WERI-Rb-1 (cell line): ENCODE data around the gene STXBP2.

Experiments
- DNase-seq: peaks from one replicate; pipeline ENCODE4 v3.0.0-alpha.2; 2020
- H3K27ac ChIP-seq: fragments of 250-450 bp; sonication (Bioruptor Pico); 2 replicates; pipeline ENCODE4 v1.5.1; 2020; ENCODE audit warnings: mild to moderate bottlenecking, moderate library complexity
- H3K27me3 ChIP-seq: fragments of 250-450 bp; sonication (Bioruptor Pico); 2 replicates; pipeline ENCODE4 v1.5.1; 2021; ENCODE audit warnings: mild to moderate bottlenecking, low read depth, moderate library complexity; ENCODE audit not compliant: insufficient read depth, severe bottlenecking
- H3K36me3 ChIP-seq: fragments of 250-450 bp; sonication (Bioruptor Pico); 2 replicates; pipeline ENCODE4 v1.5.1; 2020; ENCODE audit warnings: mild to moderate bottlenecking, moderate library complexity
- H3K4me3 ChIP-seq: 2 replicates; pipeline ENCODE4 v1.5.1; 2011; ENCODE audit warnings: low read depth, mild to moderate bottlenecking, control low read depth, low read length
- H3K9me3 ChIP-seq: fragments of 250-450 bp; sonication (Bioruptor Pico); 2 replicates; pipeline ENCODE4 v1.5.1; 2021; ENCODE audit warnings: mild to moderate bottlenecking, moderate library complexity; ENCODE audit not compliant: severe bottlenecking
- TF ChIP-seq, protein P1 (sequence below): IDR thresholded peaks from 2 replicates; pipeline ENCODE4 v1.5.1; 2011; ENCODE audit warnings: low read depth, mild to moderate bottlenecking, control low read depth, inconsistent platforms, low read length

The STXBP2 gene

DNA sequence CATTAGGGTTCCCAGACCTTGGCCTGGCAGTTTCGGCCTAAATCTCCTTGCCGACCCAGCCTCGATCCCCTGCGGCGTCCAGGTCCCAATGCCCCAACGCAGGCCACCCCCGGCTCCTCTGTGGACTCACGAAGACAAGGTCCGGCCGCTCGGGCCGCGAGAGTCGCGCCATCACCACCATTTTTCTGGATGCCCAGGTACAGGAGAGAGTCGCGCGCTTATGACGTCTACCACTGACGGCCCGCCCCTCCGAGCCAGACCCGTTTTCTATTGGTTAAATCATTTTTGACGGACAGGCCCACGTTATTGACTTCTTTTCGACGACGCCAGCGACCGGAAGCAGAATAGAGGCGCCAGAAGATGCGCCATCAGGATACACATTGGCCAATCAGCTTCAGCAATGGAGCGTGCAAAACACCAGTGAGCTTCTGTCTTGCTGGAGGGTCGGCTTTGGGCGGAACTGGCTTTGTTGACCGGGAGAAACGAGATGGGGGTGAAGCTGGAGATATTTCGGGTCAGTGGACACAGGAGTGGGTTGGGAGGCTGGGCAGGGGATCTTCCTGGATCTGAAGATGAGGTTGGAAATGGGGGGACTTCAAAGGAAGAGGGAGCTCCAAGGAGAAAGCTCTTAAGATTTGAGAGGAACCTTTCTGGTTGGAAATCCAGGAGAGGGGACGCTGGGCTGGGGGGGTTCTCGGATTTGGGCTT lies 7.4 kb upstream of the STXBP2 start, which contains the start of the genes PET100 and XAB2:
Gene PET100, plus strand, starts transcription at position 447 of the 708 bp plus-strand sequence. Its CDS starts 41 bp downstream, at position 488.
Gene XAB2, minus strand, starts transcription at position 199 of the 708 bp plus-strand sequence. Its CDS starts 18 bp downstream, at position 181.
- Histone ChIP-seq H3K4me3 (peak within 1 kb of the TSS; percentile 92), H3K36me3 (peaks cover 33% of the 10 kb centered on the region), H3K27ac (peak within 1 kb of the TSS; percentile 93), H3K9me3 (no peaks in the 10 kb centered on the region), H3K27me3 (no peaks in the 10 kb centered on the region)
- peak; percentile 96 for DNase-seq
- TF ChIP-seq, protein P1, sequence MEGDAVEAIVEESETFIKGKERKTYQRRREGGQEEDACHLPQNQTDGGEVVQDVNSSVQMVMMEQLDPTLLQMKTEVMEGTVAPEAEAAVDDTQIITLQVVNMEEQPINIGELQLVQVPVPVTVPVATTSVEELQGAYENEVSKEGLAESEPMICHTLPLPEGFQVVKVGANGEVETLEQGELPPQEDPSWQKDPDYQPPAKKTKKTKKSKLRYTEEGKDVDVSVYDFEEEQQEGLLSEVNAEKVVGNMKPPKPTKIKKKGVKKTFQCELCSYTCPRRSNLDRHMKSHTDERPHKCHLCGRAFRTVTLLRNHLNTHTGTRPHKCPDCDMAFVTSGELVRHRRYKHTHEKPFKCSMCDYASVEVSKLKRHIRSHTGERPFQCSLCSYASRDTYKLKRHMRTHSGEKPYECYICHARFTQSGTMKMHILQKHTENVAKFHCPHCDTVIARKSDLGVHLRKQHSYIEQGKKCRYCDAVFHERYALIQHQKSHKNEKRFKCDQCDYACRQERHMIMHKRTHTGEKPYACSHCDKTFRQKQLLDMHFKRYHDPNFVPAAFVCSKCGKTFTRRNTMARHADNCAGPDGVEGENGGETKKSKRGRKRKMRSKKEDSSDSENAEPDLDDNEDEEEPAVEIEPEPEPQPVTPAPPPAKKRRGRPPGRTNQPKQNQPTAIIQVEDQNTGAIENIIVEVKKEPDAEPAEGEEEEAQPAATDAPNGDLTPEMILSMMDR: no peak

DNA sequence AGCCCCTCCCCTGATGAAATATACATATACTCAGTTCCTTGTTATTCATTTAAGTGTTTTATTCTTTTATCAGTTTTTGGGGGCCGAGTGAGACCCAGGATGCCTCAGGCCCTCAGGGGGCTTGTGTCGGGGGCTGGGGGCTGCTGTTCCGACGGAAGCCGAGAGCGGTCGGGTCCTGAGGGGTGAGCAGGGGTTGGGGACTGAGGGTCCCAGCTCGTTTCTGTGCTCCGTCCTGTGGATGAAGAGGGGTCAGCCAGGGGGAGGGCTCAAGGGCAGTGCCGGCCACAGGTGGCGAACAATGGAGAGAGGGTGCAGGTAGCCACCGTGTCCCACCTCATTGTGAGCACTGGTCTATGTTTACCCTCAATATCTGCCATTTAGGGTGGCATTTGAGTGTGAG lies 5.3 kb upstream of the STXBP2 start:
- H3K36me3 ChIP-seq: peaks cover 22% of the 10 kb centered on the region

DNA sequence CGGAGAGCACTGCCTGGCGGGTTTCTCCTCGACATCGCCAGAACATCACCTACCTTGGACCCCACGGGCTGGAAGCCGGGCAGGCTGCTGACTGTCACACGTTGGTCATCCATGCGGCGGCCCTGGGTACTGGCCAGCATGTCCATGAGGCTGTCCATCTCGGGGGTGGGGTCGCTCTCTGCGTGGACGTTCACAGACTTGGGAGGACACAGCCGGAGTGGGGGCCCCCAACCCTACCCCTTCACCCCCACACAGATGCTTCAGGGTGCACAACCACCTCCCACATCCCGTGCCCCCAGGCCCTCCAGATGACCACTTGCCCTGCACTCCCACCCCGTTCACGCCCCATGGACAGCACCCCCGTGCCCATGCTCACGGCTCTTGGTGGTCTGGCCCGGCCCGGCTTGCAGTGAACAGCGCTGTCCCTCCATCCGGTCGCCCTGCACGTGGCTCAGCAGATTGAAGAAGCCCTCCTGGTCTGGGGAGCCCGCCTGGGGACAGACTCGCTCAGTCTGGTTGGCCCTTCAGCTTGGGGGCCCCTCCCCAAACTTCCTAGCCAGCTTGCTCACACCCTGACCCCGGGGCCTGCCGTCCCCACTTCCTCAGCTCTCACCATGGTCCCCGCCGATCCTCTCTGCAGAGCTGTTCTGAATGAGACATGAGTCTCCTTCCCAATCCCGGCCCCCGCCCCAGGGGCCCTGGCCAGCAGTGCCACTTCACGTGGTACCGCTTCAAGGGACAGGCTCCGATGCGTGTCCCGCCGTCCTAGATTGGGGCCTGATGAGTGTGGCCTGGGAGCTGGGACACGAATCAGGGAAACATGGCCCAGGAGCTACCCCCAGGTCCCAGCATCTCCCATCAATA lies 4.3 kb upstream of the STXBP2 start:
- no peaks in the 10 kb centered on the region for H3K27me3 ChIP-seq
- TF ChIP-seq, protein P1: no peak
- H3K9me3 ChIP-seq: no peaks in the 10 kb centered on the region
- no peak overlapping the region for H3K27ac ChIP-seq
- no peak for DNase-seq
- H3K36me3 ChIP-seq: peaks cover 16% of the 10 kb centered on the region
- H3K4me3 ChIP-seq: no peak overlapping the region

More for the DNA sequence above, 5.3 kb upstream of the STXBP2 start:
- no peaks in the 10 kb centered on the region for H3K27me3 ChIP-seq
- no peaks in the 10 kb centered on the region for H3K9me3 ChIP-seq
- no peak overlapping the region for H3K27ac ChIP-seq
- no peak overlapping the region for H3K4me3 ChIP-seq
- TF ChIP-seq, protein P1: no peak
- DNase-seq: no peak

DNA sequence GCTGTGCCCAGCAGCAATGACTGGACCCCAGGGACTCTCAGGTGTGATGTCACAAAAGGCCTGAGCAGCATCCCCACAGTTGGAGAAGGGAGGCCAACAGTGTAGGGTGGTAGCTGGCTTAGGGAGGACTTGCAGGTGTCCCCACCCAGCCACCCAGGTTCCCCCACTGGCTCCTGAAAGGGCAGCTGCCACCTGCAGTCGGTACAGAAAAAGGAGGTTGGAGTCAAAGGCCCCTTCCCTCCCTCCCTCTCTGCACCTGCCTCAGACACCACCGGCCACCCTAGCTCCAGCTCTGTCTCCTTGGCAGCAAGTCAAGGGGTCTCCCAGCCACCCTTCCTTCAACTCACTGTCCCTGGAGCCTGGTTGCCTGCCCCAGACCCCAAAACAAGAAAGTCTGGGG lies 3.2 kb upstream of the STXBP2 start, which contains the start of gene PCP2:
Gene PCP2, minus strand, starts transcription at position 22 of the 400 bp plus-strand sequence. CDS start 262 bp downstream, outside the sequence.
- TF ChIP-seq, protein P1: no peak
- no peaks in the 10 kb centered on the region for H3K27me3 ChIP-seq
- no peak for DNase-seq
- no peak within 1 kb of the TSS; the same call in 1 of the 2 replicates for H3K27ac ChIP-seq
- H3K36me3 ChIP-seq: peaks cover 16% of the 10 kb centered on the region
- no peaks in the 10 kb centered on the region for H3K9me3 ChIP-seq
- H3K4me3 ChIP-seq: no peak within 1 kb of the TSS

DNA sequence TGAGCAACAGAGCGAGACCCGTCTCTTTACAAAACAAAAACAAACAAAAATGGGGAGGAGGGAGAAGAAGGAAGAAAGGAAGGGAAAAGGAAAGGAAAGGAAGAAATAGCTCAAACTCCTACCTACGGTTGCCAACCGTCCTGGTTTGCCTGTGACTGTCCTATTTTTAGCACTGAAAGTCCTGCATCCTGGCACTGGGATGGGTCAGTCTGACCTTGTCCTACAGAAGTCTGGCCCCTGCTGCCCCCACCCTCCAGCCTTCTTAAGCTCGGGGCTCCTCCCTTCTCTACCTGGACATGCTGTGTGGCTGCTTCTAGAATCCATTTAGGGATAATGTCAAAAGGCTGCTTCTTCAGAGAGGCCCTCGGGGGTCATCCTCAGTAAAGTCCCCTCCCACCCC lies 1.2 kb upstream of the STXBP2 start:
- DNase-seq: no peak
- Histone ChIP-seq H3K36me3 (peaks cover 12% of the 10 kb centered on the region), H3K27me3 (no peaks in the 10 kb centered on the region), H3K27ac (no peak overlapping the region), H3K9me3 (no peaks in the 10 kb centered on the region), H3K4me3 (no peak overlapping the region)
- TF ChIP-seq, protein P1: no peak
